ENCODE data around the gene BCAS3.

GRCh38 chr17:61330174-61331150 is 652.8 kb downstream of the BCAS3 start:
- TF ChIP-seq CTCF (IDR thresholded peaks at IDR 0.05; ENCODE audit: low read length) (no peak), EZH2 (IDR thresholded peaks at IDR 0.05; ENCODE audit: borderline replicate concordance, low read length) (no peak)

All from OCI-LY1 (cell line).